ENCODE results near the gene NPBWR2. TPM values are rescaled to one million over a fixed set of nuclear protein-coding genes. Genes with fewer than 3 reads are reported as not detected.
A peak's percentile ranks its signal among the peaks of the same experiment; 100 is the strongest.

NPBWR2 gene
- total and polyA plus RNA-seq, 3 donors from 2014 or later: 0.19 TPM; not detected in 2

- Histone ChIP-seq H3K27me3 (no peaks in the 10 kb centered on the region), H3K36me3 (ENCODE audit: low read depth, missing control alignments) (no peaks in the 10 kb centered on the region), H3K4me3 (no peak overlapping the region), H3K9me3 (no peaks in the 10 kb centered on the region), H3K4me1 (no peaks in the 10 kb centered on the region), H3K27ac (no peak overlapping the region)
- intact Hi-C loops (cut with DNase I; ENCODE audit: low total_unique reads): no loop called here
- 30 to 56% methylated on average over 2 to 6 of the region's 6 CpGs for WGBS, 2 donors
- DNase-seq: no peak
- TF ChIP-seq CTCF (IDR thresholded peaks at IDR 0.05) (no peak), POLR2A (IDR thresholded peaks at IDR 0.05) (no peak)
These were observed 6.0 kb upstream of the NPBWR2 start for GRCh38 chr20:64113444-64113775.

GRCh38 chr20:64112691-64113443 lies 5.5 kb upstream of the NPBWR2 start:
- no peak for TF ChIP-seq POLR2A (IDR thresholded peaks at IDR 0.05)
- no peak for TF ChIP-seq CTCF (IDR thresholded peaks at IDR 0.05)
- DNase-seq: peak; percentile 9
- WGBS, 2 donors: 84 to 88% methylated on average over 5 to 18 of the region's 18 CpGs
- no peaks in the 10 kb centered on the region for H3K9me3 ChIP-seq
- H3K4me3 ChIP-seq: no peak overlapping the region
- no peak overlapping the region for H3K27ac ChIP-seq
- intact Hi-C loops (cut with DNase I; ENCODE audit: low total_unique reads): no loop called here
- no peaks in the 10 kb centered on the region for H3K36me3 ChIP-seq (ENCODE audit: low read depth, missing control alignments)
- no peaks in the 10 kb centered on the region for H3K27me3 ChIP-seq
- no peaks in the 10 kb centered on the region for H3K4me1 ChIP-seq

- H3K36me3 ChIP-seq (ENCODE audit: low read depth, missing control alignments): no peaks in the 10 kb centered on the region
- no peak overlapping the region for H3K27ac ChIP-seq
- DNase-seq: no peak
- H3K4me3 ChIP-seq: no peak overlapping the region
- H3K9me3 ChIP-seq: no peaks in the 10 kb centered on the region
- WGBS, 2 donors: 83 to 88% methylated on average over 18 to 19 of the region's 19 CpGs
- intact Hi-C loops (cut with DNase I; ENCODE audit: low total_unique reads): no loop called here
- H3K4me1 ChIP-seq: no peaks in the 10 kb centered on the region
- no peak for TF ChIP-seq POLR2A (IDR thresholded peaks at IDR 0.05)
- TF ChIP-seq CTCF (IDR thresholded peaks at IDR 0.05): no peak
- H3K27me3 ChIP-seq: no peaks in the 10 kb centered on the region
These were observed 4.7 kb upstream of the NPBWR2 start for GRCh38 chr20:64111841-64112641.

- Histone ChIP-seq H3K4me1 (no peaks in the 10 kb centered on the region), H3K9me3 (no peaks in the 10 kb centered on the region), H3K4me3 (no peak overlapping the region), H3K27me3 (no peaks in the 10 kb centered on the region), H3K27ac (no peak overlapping the region), H3K36me3 (ENCODE audit: low read depth, missing control alignments) (no peaks in the 10 kb centered on the region)
- 95% methylated on average over 8 to 10 of the region's 10 CpGs for WGBS, 2 donors
- TF ChIP-seq POLR2A (IDR thresholded peaks at IDR 0.05) (no peak), CTCF (IDR thresholded peaks at IDR 0.05) (no peak)
- no peak for DNase-seq
- intact Hi-C loops (cut with DNase I; ENCODE audit: low total_unique reads): no loop called here
These were observed 3.2 kb upstream of the NPBWR2 start for GRCh38 chr20:64110411-64111068.
